CD4-positive, alpha-beta T cell treated with Interleukin-15 for 4 hours (primary cell): ENCODE data around the gene MAPKAPK2.

Experiments used
- DNase-seq: peaks from one replicate; pipeline ENCODE4 v3.0.0-alpha.2; 2020; ENCODE audit warnings: low spot score

Gene MAPKAPK2

GRCh38 chr1:206661161-206661820 lies 23.4 kb upstream of the MAPKAPK2 start:
- no peak for DNase-seq

DNA sequence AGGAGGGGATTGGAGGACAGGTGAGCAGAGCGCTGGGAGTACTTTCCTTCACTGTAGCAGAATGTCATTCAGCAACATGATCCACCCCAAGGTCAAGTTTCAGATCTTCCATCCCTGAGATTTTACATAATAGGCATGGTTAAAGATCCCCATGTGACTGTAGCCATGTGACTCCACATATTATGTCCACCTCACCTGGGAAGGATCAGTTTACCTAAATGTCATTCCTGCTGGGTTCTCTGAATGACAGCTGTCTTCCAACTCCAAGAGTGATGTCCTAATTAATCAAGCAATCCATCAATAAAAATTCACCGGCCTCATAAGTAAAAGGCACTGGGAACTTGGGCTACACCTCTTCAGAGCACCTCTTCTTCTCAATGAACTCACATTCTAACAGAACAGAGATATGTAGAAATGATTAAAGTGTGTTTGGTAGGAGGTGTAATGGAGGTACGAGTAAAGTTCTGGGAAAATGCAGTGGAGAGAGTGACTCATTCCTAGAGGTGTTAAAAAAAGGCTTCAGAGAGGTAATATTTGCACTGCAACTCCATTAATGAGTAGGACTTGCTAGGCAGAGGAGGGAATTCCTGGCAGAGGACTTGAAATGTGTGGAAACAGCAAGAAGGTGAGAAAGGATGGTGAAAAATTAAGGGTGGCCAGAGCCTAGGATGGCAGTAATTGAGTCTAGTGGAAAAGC lies 22.2 kb upstream of the MAPKAPK2 start:
- no peak for DNase-seq

DNA sequence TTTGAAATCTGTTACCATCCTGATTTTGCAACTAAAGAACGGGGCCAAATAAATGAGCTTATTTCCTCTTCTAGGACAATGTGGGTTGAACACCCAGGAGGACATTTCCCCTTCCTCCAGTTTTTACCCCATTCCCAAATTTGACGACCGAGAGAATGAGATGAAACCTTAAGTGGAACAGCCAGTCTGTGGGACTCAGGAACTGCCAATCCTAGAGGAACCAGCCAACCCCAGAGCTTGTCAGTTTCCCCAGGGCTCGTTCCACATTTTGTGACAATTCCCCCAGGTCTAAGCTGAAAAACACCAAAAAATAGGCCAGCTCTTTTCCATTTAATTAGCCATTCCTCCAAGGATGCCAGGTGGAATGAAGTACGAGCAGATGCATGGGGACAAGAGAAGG lies 21.3 kb upstream of the MAPKAPK2 start:
- DNase-seq = no peak

DNA sequence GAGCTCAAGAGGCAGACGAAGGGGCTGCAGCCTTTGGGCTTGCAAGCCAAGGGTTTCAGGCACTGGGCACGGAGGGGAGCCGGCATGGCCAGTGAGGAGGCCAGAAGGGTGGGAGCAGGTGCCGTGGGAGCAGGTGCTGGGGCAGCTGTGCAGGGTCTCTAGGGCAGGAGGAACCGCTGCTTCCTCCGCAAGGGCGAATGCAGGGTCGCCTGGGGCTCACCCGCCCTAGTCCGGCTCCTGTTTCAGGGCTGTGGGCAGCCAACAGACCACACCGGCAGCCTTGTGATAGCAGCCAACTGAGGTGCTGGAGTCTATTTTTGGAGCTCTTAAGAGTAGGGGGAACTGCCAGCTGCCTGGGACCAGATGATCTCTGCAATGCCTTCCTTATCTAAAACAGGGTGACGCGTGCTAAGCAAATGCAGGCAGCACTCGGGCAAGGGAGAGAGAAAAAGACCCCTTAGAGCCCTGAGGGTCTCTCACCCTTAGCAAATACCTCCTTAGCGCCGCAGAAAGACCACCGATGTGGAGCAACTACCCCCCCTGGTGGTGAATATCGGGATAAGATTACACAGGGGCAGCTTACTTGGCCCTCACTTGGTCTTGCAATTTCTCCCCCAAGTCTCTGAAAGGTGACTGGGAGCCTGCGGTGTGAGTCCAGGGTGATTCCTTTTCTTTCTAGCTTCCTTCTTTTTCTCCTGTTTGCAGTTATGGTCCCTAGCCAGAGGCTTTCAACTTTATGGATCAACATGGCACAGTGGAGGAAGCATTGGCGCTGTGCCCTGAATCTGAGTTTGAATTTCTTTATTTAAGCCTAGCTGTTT lies 20.7 kb upstream of the MAPKAPK2 start:
- peak; percentile 75 for DNase-seq

DNA sequence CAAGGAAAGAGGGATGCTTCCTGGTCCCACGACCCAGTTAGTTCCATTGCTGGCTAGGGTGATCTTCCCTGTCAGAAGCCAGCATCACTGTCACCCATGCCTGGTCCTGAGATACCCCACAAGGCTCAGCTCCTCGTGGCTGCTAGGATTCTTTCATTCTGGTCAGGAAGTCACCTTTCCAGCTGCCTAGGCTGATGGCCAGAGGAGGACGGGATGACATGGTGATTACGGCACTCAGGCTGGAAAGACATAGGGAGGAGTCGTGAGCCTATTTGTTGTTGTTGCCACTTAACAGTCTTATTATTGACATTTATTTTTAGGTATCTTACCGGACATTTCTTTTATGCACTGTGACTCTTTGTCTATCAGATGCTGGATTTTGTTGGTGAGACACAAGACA lies 20.0 kb upstream of the MAPKAPK2 start:
- DNase-seq = no peak

GRCh38 chr1:206666031-206666561 lies 18.6 kb upstream of the MAPKAPK2 start:
- no peak for DNase-seq

GRCh38 chr1:206666954-206667665 lies 17.6 kb upstream of the MAPKAPK2 start:
- DNase-seq = no peak

DNA sequence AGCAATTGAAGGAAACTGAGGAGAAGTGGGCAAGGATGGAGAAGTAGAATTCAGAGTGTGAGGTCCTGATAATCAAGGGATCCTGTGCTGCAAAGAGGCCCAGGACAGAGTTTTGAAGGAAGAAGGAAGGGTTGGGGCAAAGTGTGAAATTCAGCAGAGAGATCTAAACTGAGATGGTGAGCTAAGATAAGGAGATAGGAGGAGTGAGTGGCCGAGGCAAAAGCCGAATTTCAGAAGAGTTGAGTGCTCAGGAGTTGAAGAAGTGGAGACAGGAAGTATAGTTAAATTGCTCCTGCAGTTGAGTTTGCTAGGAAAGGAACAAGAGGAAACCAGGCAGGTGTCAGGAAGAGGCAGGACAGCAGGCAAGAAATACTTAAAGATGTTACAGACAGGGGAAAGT lies 16.4 kb upstream of the MAPKAPK2 start:
- no peak for DNase-seq

DNA sequence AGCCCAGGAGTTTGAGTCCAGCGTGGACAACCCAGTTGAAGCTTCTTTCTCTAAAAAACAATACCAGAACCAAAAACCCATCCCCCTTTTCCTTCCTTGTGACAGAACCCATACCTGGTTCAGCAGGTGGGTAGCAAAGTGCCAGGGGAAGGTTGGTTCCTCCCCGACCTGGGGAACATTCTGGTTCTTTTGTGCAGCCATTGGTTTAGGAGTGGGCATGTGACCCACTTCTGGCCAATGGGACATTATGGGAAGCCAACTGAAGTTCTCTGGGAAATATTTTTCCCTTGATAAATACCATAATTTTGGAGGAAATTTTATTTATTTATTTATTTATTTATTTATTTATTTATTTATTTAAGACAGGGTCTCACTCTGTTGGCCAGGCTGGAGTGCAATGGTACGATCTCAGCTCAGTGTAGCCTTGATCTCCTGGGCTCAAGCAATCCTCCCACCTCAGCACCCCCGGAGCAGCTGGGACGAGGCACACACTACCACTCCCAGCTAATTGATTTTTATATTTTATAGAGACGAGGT lies 15.8 kb upstream of the MAPKAPK2 start:
- no peak for DNase-seq

DNA sequence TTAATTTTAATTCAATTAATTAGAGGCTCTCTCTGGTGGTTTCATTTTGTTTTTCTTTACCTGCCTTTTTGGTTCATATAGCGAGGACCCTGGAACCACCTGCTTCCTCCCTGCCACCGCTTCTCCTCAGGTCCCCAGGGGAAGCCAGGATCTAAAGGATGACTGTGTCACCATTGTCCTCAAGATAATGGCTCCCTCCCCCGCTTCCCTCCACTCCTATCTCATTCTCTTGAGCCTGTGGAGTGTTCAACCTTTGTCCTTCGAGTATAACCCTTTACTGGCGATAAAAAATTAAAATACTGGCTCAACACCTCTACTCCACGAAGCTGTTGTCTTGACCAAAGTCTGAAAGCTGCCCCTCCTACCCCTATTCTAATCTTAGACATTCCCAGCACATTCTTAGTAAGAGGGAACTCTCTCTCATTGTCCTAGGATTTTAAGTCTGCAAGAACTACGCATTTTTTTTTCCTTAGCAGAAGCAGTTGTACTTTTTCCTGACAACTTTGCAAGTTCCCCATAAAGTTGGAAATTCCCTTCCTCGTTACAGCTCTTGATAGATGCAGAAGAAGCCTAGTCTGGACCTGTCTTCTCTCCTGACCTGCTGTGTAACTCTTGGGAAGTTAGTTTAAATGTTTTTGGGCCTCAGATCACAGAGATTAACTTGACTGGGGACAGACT lies 12.6 kb upstream of the MAPKAPK2 start:
- DNase-seq = no peak

DNA sequence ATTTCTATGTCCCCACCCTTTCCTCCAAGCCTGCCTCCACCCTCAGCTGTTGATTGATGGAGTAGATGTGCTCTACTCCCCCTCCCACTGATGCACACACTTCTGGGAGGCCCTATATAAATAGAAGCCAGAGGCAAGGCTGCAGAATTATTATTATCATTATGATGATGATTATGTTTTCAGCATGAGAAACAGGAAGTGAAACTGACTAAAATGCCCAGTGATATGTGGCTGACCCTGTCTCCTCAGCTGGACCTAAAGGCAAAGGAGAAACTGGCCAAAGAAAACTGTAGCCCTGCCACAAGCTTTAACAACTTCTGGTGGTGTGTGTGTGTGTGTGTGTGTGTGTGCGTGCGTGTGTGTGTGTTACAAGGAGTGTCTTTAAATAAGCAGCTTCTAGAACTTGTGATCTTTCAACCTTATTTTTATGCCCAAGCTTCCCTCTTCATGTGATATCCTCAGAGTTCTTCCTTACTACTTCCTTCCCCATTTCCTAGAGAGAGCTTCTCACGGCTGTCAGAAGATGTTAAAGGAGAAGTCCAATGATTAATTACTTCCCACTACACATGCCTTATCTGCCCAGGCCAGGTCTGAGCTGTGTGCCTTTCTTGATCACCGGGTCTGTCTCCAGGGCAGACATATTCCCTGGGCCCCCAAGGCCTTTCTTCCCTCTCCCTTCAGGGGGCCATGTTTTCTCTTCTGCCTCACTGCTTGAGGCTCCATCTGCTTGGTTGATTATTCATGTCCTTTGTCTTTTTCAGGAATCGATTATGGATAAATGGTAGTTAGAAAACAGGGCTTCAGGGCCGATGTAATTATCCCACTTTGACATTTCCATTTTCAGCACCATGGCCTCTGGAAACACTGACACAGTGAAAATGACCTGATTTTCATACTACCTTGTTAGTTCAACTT lies 11.6 kb upstream of the MAPKAPK2 start:
- DNase-seq = no peak

- DNase-seq = no peak
Observed at GRCh38 chr1:206674236-206674635, 10.5 kb upstream of the MAPKAPK2 start.

GRCh38 chr1:206674745-206675175 lies 9.9 kb upstream of the MAPKAPK2 start:
- no peak for DNase-seq

- DNase-seq = no peak
Observed at GRCh38 chr1:206676499-206676898, 8.2 kb upstream of the MAPKAPK2 start.

GRCh38 chr1:206678490-206678889 lies 6.2 kb upstream of the MAPKAPK2 start:
- no peak for DNase-seq

DNA sequence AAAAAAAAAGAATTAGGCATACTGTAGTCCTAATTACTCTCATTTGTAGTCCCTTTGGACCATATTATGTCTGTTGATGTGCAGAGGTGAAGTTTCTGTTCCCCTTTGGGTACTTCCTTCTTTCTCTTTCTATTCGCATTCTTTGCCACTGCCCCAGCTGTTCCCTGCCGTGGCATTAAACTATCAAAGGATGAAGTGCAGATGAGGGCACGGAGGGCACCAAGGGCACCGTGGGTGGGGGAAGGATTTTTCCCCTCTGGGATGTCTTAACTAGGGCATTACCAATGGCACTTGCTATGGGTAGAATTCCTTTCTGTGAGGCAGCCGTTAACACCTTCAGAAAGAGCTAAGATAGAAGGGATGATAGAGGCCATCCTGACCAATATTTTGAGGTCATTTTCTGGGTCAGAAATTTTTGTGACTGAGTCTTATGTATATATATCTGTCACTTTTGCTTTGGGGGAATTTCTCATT lies 4.9 kb upstream of the MAPKAPK2 start:
- no peak for DNase-seq

DNA sequence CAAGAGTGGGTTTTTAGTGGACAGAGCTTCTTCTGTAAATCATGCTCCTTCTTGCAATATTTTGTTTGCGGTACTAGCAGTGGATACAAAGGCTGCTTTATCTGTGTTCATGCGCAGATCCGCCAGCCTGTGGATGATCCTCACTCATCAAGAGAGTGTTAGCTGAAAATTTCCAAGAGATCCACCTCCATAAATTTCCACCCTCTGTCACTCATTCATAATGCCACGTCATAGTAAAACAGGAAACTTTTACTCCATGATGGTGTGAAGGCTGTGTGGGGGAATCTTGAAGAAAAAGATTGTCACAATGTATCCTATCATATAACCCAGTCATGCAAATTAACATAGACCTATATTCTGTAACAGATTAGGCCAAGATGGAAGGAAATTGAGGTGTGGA lies 4.4 kb upstream of the MAPKAPK2 start:
- no peak for DNase-seq

DNA sequence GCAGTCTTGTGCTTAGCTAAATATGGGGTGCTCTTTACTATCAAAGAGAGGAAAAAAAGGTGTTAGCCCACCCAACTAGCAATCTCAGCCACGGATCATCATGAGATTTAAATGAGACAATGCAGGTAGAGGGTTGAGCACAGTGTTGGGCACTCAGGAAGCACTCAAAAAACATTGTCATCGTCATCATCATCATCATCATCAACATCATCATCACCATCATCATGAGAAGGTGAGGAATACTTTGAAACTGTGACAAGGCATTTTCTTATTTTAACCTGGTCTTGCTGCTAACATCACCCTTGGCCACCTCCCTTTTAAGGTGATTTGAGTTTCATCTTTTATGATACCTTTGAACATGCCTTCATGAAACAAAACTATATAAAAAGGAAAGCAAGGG lies 3.3 kb upstream of the MAPKAPK2 start:
- DNase-seq = no peak

GRCh38 chr1:206682111-206682510 lies 2.6 kb upstream of the MAPKAPK2 start:
- DNase-seq = no peak

DNA sequence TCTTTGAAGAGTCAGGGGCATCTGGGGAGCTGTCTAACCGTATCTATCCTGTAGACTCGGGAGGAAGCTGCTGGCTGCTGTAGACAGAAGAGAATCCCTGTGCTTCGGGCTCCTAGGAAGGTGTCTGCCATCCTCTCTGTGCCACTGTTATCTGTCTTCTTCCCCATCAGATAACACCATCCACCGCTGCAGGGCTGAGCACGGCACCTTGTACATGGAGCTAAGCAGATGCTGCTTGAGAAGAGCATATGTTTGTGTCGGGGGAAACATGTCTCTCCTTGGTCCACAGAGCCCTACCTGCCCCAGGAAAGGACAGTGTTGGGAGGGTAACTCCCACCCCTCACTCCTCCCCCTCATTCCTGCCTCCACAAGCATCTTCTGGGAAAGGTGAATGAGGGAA lies 1.4 kb upstream of the MAPKAPK2 start:
- no peak for DNase-seq
